ENCODE measurements around the gene GABPB2. TPM values are rescaled to one million over a fixed set of nuclear protein-coding genes. Genes with fewer than 3 reads are reported as not detected.
A peak's percentile ranks its signal among the peaks of the same experiment; 100 is the strongest.

GABPB2 gene
- total RNA-seq, 6 donors from 2014 or later, result 6.8 to 32.5 (median 13.0) TPM

DNA sequence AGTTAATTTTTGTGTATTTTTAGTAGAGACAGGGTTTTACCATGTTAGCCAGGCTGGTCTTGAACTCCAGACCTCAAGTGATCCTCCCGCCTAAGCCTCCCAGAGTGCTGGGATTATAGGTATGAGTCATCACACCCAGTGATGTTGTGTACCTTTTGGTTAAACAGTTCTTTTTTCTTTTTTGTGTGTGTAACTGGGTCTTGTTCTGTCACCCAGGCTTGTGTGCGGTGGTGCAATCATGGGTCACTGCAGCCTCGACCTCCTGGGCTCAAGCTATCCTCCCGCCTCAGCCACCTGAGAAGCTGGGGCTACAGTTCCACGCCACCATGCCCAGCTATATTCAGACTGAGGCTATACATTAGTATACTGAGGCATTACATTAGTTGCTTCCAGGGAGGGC is 37.8 kb downstream of the GABPB2 start:
- ATAC-seq (ENCODE audit: low FRiP score in 2 of 2), result no peak
- Histone ChIP-seq H3K4me3 (no peak overlapping the region), H3K4me1 (no peaks in the 10 kb centered on the region), H3K36me3 (peaks cover 0 to 20% (median 5%) of the 10 kb centered on the region in 4 donors), H3K9me3 (no peaks in the 10 kb centered on the region), H3K27me3 (no peaks in the 10 kb centered on the region), H3K27ac (no peak overlapping the region)
- TF ChIP-seq, protein P1, sequence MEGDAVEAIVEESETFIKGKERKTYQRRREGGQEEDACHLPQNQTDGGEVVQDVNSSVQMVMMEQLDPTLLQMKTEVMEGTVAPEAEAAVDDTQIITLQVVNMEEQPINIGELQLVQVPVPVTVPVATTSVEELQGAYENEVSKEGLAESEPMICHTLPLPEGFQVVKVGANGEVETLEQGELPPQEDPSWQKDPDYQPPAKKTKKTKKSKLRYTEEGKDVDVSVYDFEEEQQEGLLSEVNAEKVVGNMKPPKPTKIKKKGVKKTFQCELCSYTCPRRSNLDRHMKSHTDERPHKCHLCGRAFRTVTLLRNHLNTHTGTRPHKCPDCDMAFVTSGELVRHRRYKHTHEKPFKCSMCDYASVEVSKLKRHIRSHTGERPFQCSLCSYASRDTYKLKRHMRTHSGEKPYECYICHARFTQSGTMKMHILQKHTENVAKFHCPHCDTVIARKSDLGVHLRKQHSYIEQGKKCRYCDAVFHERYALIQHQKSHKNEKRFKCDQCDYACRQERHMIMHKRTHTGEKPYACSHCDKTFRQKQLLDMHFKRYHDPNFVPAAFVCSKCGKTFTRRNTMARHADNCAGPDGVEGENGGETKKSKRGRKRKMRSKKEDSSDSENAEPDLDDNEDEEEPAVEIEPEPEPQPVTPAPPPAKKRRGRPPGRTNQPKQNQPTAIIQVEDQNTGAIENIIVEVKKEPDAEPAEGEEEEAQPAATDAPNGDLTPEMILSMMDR (IDR thresholded peaks at IDR 0.05), result no peak
- TF ChIP-seq POLR2AphosphoS5 (IDR thresholded peaks at IDR 0.05) (no peak), POLR2A (IDR thresholded peaks at IDR 0.05) (no peak), EP300 (IDR thresholded peaks at IDR 0.05) (no peak)
- 93 to 100% methylated on average over 5 of the region's 5 CpGs for WGBS, 2 donors
- DNase-seq, result no peak

DNA sequence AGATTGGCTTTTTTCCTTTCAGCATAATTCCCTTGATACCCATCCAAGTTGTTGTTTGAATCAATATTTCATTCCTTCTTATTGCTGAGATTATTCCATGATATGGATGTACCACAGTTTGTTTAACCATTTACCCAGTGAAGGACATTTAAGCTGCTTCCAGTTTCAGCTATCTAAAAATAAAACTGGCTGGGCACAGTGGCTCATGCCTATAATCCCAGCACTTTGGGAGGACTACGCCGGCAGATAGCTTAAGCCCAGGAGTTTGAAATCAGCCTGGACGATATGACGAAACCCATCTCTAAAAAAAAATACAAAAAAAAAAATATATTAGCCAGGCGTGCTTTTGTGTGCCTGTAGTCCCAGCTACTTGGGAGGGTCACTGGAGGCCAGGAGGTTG is 43.3 kb downstream of the GABPB2 start:
- H3K9me3 ChIP-seq, result no peaks in the 10 kb centered on the region
- H3K4me3 ChIP-seq, result no peak overlapping the region
- DNase-seq (no peak), ATAC-seq (ENCODE audit: low FRiP score in 2 of 2) (no peak)
- TF ChIP-seq POLR2A (IDR thresholded peaks at IDR 0.05), result no peak
- TF ChIP-seq POLR2AphosphoS5 (IDR thresholded peaks at IDR 0.05), result no peak
- TF ChIP-seq EP300 (IDR thresholded peaks at IDR 0.05), result no peak
- H3K27ac ChIP-seq, result no peak overlapping the region
- peaks cover 0 to 20% (median 4%) of the 10 kb centered on the region in 4 donors for H3K36me3 ChIP-seq
- WGBS, 2 donors, result 93 to 98% methylated on average over 5 of the region's 5 CpGs
- H3K4me1 ChIP-seq, result no peaks in the 10 kb centered on the region
- H3K27me3 ChIP-seq, result no peaks in the 10 kb centered on the region

DNA sequence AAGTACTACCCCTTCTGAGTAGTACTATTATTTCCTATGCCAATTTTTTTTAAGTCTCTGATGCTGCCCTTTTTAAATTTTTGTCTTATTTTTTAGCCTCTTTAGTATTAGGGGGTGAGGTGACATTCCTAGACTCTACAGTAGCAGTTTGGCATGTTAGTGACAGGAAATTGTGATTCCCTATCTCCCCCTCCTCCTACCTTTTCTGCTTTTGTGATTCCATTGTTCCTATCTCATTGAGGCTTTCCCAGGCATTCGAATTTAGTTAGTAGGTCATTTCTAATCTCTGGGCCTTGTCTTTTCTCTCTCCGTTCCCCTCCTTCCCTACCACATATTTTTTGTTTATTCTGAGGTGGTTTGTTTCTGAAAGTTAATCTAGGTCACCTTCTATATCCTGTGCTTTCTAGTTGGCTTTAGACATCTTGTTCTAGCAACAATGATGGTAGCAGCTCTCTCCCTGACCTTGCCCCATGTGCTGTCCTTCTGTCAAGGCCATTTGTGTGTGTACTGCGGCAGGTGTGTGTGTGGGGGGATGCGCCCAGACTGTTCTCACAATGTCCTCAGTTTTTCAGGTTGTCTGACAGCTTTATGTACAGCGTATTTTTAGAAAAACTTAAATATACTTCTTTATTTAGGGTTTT is 54.3 kb downstream of the GABPB2 start:
- WGBS, 2 donors, result 86% methylated on average over 5 of the region's 5 CpGs
- H3K4me1 ChIP-seq, result no peaks in the 10 kb centered on the region
- no peak overlapping the region for H3K4me3 ChIP-seq
- peaks cover 0 to 18% (median 4%) of the 10 kb centered on the region in 4 donors for H3K36me3 ChIP-seq
- no peaks in the 10 kb centered on the region for H3K27me3 ChIP-seq
- ATAC-seq (ENCODE audit: low FRiP score in 2 of 2) (no peak), DNase-seq (no peak)
- no peak overlapping the region for H3K27ac ChIP-seq
- H3K9me3 ChIP-seq, result no peaks in the 10 kb centered on the region
- TF ChIP-seq POLR2AphosphoS5 (IDR thresholded peaks at IDR 0.05) (no peak), POLR2A (IDR thresholded peaks at IDR 0.05) (no peak), EP300 (IDR thresholded peaks at IDR 0.05) (no peak)
- TF ChIP-seq, protein P1 (IDR thresholded peaks at IDR 0.05), result no peak

DNA sequence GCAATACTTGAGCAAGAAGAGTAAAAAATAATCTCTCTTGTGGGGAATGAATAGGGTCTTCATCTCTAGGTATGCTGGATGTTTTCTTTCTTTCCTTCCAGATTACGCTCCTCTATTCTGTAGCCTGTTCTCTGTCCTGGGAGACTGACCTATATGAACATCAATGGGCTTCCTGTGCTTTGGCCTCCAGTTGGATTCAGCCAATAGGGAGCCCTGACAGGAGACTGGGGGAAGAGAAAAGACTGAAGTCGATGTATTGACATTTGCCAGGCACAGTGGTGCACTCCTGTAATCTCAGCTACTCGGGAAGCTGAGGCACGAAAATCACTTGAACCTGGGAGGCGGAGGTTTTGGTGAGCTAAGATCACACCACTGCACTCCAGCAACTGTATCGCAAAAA is 58.2 kb downstream of the GABPB2 start:
- Histone ChIP-seq H3K36me3 (peaks cover 0 to 1% (median 0%) of the 10 kb centered on the region in 4 donors), H3K9me3 (no peaks in the 10 kb centered on the region), H3K4me1 (peaks cover 4 to 17% (median 8%) of the 10 kb centered on the region in 4 donors), H3K4me3 (no peak overlapping the region), H3K27me3 (no peaks in the 10 kb centered on the region), H3K27ac (no peak overlapping the region)
- TF ChIP-seq, protein P1 (IDR thresholded peaks at IDR 0.05), result no peak
- TF ChIP-seq POLR2AphosphoS5 (IDR thresholded peaks at IDR 0.05) (no peak), EP300 (IDR thresholded peaks at IDR 0.05) (no peak), POLR2A (IDR thresholded peaks at IDR 0.05) (no peak)
- no peak for ATAC-seq (ENCODE audit: low FRiP score in 2 of 2)
- 81 to 89% methylated on average over 6 of the region's 6 CpGs for WGBS, 2 donors
- DNase-seq, result no peak

DNA sequence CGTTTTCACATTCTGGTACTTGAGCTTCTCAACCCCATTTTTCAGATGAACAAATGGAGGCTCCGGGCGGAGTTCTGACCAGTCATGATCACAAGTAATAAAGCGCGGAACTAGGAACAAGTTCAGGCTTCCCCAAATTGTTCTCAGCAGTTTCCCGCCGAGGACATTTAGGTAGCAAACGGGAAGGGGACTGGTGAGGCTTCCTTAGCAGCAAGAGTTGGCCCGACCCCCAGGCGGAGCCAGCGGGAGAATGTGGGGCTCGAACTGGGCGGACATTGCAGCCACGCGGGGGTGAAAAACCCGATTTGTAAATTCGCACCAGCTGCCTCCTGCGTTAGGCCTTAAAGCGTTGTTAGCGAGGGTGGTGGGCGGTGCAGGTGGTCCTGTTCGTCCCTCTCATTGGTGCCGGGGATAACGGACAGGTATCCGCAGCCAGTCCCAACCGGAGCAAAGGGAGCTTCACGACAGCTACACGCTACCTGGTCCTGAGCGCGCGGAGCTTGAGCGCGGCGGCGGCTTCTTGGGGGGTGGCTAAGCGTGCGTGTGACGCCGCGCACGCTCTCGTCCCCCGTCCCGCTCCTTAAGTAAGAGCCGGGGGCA is 60.5 kb downstream of the GABPB2 start:
- WGBS, 2 donors, result 11 to 12% methylated on average over 21 to 29 of the region's 45 CpGs
- DNase-seq, result peak; percentile 85 to 90

More for the DNA sequence above, 60.5 kb downstream of the GABPB2 start:
- Histone ChIP-seq H3K4me3 (peak overlapping the region in 3 of 4 donors; percentile 28 to 51 (median 43)), H3K9me3 (no peaks in the 10 kb centered on the region), H3K4me1 (peaks cover 4 to 17% (median 8%) of the 10 kb centered on the region in 4 donors), H3K27ac (peak overlapping the region in 1 of 4 donors; percentile 47), H3K36me3 (peaks cover 0 to 6% (median 3%) of the 10 kb centered on the region in 4 donors), H3K27me3 (no peaks in the 10 kb centered on the region)
- ATAC-seq (ENCODE audit: low FRiP score in 2 of 2), result peak; percentile 85 to 91
- TF ChIP-seq, protein P1 (IDR thresholded peaks at IDR 0.05), result peak in 1 of 6 experiments; percentile 15
- TF ChIP-seq EP300 (IDR thresholded peaks at IDR 0.05) (no peak), POLR2AphosphoS5 (IDR thresholded peaks at IDR 0.05) (peak in 1 of 2 donors; percentile 29), POLR2A (IDR thresholded peaks at IDR 0.05) (peak in 1 of 4 donors; percentile 4)

All from upper lobe of left lung (tissue), 6 donors.